Calu3 (cell line): ENCODE measurements around the gene PCCB. TPM values are rescaled to one million over a fixed set of nuclear protein-coding genes. Genes with fewer than 3 reads are reported as not detected.

Experiments used
- BruUV-seq: library from RNA; stranded (reverse); fragments of 400-500 nt; replicated peaks from 2 replicates; lab custom pipeline; 2021; lab: Mats Ljungman, UMichigan
- CTCF ChIA-PET: fragments of 300-600 bp; sonication (Branson Sonifier 250); formaldehyde crosslinking; loops from one replicate; lab custom pipeline; 2022; ENCODE audit warnings: antibody characterized with exemption; lab: Charles Lee
- DNase-seq: peaks from one replicate; pipeline ENCODE4 v3.0.0; 2022
- H3K27ac Mint-ChIP-seq: one replicate; pipeline ENCODE4 v1.8.0; 2022; ENCODE audit warnings: mixed read lengths; ENCODE audit not compliant: unreplicated experiment
- H3K27me3 Mint-ChIP-seq: one replicate; pipeline ENCODE4 v1.8.0; 2022; ENCODE audit warnings: mixed read lengths; ENCODE audit not compliant: unreplicated experiment
- H3K36me3 Mint-ChIP-seq: one replicate; pipeline ENCODE4 v1.8.0; 2022; ENCODE audit warnings: mild to moderate bottlenecking, moderate library complexity, mixed read lengths; ENCODE audit not compliant: insufficient read depth, unreplicated experiment
- H3K4me1 Mint-ChIP-seq: one replicate; pipeline ENCODE4 v1.8.0; 2022; ENCODE audit warnings: mild to moderate bottlenecking, low read depth, mixed read lengths; ENCODE audit not compliant: unreplicated experiment
- H3K4me3 Mint-ChIP-seq: one replicate; pipeline ENCODE4 v1.8.0; 2022; ENCODE audit warnings: mild to moderate bottlenecking, low read depth, moderate library complexity, mixed read lengths; ENCODE audit not compliant: unreplicated experiment
- H3K9me3 Mint-ChIP-seq: one replicate; pipeline ENCODE4 v1.8.0; 2022; ENCODE audit warnings: low read depth, mixed read lengths; ENCODE audit not compliant: unreplicated experiment
- intact Hi-C: fragments of 100-400 bp; cut with micrococcal nuclease; formaldehyde crosslinking; loops from one replicate; pipeline ENCODE4 v1.10.0; 2022; ENCODE audit not compliant: unreplicated experiment
- total RNA-seq: library from RNA; stranded (reverse); gene quantifications from 2 replicates; pipeline ENCODE4 v1.2.3, GENCODE V29; 2022
- TF ChIP-seq, protein P1 (sequence below): fragments of 200-600 bp; IDR thresholded peaks from one replicate; pipeline ENCODE4 v1.8.0; 2022; ENCODE audit warnings: antibody characterized with exemption; ENCODE audit not compliant: unreplicated experiment

Gene PCCB
- total RNA-seq, 1 experiment from 2014 or later: 52.3 TPM

DNA sequence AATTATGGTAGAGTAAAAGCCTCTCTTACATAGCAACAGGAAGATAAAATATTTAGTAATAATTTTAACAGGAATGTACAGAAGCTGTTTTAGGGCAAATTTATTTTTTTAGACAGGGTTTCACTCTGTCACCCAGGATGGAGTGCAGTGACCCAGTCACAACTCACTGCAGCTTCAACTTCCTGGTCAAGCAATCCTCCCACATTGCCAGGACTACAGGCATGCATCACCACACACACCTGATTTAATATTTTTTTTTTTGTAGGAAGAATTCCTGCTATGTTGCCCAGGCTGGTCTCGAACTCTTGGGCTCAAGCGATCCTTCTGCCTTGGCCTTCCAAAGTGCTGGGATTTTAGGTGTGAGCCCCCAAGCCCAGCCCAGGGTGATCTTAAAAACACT is 61.1 kb downstream of the PCCB start:
- no peaks in the 10 kb centered on the region for H3K4me1 Mint-ChIP-seq
- CTCF ChIA-PET: no interaction called here
- DNase-seq: no peak

DNA sequence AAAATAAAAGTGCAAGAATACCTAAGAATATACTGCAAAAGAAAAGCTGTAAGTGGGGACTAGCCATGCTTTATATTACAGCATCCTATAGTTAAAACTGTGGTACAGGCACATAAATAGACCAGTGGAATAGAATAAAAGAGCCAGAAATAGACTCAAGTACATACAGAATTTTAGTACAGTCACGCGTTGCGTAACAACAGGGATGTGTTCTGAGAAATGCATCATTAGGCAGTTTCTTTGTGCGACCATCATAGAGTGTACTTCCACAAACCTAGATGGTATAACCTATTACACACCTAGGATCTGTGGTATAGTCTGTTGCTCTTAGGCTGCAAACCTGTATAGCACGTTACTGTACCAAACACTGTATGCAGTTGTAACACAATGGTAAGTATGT is 61.8 kb downstream of the PCCB start:
- TF ChIP-seq, protein P1, sequence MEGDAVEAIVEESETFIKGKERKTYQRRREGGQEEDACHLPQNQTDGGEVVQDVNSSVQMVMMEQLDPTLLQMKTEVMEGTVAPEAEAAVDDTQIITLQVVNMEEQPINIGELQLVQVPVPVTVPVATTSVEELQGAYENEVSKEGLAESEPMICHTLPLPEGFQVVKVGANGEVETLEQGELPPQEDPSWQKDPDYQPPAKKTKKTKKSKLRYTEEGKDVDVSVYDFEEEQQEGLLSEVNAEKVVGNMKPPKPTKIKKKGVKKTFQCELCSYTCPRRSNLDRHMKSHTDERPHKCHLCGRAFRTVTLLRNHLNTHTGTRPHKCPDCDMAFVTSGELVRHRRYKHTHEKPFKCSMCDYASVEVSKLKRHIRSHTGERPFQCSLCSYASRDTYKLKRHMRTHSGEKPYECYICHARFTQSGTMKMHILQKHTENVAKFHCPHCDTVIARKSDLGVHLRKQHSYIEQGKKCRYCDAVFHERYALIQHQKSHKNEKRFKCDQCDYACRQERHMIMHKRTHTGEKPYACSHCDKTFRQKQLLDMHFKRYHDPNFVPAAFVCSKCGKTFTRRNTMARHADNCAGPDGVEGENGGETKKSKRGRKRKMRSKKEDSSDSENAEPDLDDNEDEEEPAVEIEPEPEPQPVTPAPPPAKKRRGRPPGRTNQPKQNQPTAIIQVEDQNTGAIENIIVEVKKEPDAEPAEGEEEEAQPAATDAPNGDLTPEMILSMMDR: no peak
- no TSS peak for BruUV-seq
- H3K4me1 Mint-ChIP-seq: no peaks in the 10 kb centered on the region
- no peak overlapping the region for H3K4me3 Mint-ChIP-seq
- no peaks in the 10 kb centered on the region for H3K9me3 Mint-ChIP-seq
- no peaks in the 10 kb centered on the region for H3K36me3 Mint-ChIP-seq
- H3K27ac Mint-ChIP-seq: no peak overlapping the region
- H3K27me3 Mint-ChIP-seq: no peaks in the 10 kb centered on the region
- no peak for DNase-seq
- CTCF ChIA-PET: no interaction called here
- intact Hi-C loops: no loop called here

More for the DNA sequence above, 61.1 kb downstream of the PCCB start:
- no TSS peak for BruUV-seq
- TF ChIP-seq, protein P1: no peak
- no peak overlapping the region for H3K4me3 Mint-ChIP-seq
- H3K36me3 Mint-ChIP-seq: no peaks in the 10 kb centered on the region
- H3K27ac Mint-ChIP-seq: no peak overlapping the region
- H3K27me3 Mint-ChIP-seq: no peaks in the 10 kb centered on the region
- H3K9me3 Mint-ChIP-seq: no peaks in the 10 kb centered on the region
- intact Hi-C loops: no loop called here

DNA sequence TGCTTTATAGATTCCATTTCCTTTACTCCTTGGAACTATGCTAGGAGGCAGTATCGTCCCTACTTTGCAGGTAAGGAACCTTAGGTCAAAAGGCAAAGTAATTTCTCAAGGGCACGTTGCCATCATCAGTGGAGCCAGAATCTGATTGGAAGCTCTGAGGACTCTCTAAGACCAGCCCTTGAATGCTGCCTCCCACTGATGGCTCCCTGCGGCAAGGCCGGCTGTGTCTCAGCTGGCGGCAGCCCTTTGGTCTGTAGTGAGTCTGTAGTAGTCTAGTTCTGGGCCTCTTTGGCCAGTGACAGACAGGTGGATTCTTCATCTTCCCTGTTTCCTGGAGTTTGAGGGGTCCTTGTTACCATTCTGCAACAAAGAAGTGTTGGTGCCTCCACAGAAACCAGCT is 76.2 kb downstream of the PCCB start:
- no peak for DNase-seq
- Mint-ChIP-seq H3K9me3 (peaks cover 6% of the 10 kb centered on the region), H3K27ac (no peak overlapping the region), H3K36me3 (no peaks in the 10 kb centered on the region), H3K4me3 (no peak overlapping the region), H3K4me1 (no peaks in the 10 kb centered on the region), H3K27me3 (no peaks in the 10 kb centered on the region)
- TF ChIP-seq, protein P1: no peak
- CTCF ChIA-PET: no interaction called here
- intact Hi-C loops: no loop called here
- no TSS peak for BruUV-seq

DNA sequence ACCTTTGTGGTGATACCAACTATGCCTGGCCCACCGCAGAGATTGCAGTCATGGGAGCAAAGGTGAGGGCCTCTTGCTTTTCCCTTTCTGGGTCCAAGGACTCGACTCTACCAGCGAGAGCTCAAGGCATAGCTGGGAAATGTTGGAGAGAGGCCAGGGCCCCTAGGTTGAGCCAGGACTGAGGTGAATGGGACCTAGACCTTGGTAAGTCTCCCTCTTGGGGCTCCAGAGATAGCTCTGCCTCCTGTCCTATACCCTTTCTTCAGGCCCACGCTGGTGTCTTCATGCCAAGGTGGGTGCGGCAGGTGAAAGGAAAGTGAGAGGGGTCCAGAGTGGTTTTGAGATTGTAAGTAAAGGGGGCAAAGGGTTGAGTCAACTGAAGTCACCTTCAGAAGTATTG is 77.5 kb downstream of the PCCB start:
- intact Hi-C loops: no loop called here
- CTCF ChIA-PET: no interaction called here
- TF ChIP-seq, protein P1: no peak
- no peaks in the 10 kb centered on the region for H3K4me1 Mint-ChIP-seq
- peaks cover 3% of the 10 kb centered on the region for H3K9me3 Mint-ChIP-seq
- H3K36me3 Mint-ChIP-seq: peaks cover 2% of the 10 kb centered on the region
- DNase-seq: no peak
- H3K27ac Mint-ChIP-seq: no peak overlapping the region
- H3K4me3 Mint-ChIP-seq: no peak overlapping the region
- H3K27me3 Mint-ChIP-seq: no peaks in the 10 kb centered on the region
- BruUV-seq: no TSS peak
